Measurements from ENCODE around the gene CARD9. TPM values are rescaled to one million over a fixed set of nuclear protein-coding genes. Genes with fewer than 3 reads are reported as not detected.

The CARD9 gene
- total RNA-seq, 1 experiment from 2014 or later, result 5.6 TPM

DNA sequence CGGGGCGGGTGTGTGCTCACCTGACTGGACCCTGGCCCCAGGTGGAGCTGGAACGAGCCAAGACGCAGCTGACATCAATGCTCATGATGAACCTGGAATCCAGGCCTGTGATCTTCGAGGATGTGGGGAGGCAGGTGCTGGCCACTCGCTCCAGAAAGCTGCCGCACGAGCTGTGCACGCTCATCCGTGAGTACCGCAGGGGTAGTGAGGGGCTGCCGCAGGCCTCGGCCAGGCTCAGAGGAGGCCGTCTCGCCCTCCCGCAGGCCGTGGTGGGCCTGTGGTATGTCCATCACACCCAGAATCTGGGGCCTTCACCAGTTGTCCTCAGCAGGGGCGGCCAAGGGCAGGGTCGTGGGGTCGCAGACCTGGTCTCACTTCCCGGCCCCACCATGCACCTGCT, 48.3 kb upstream of the CARD9 start:
- Histone ChIP-seq H3K56ac (ENCODE audit: insufficient read length, low read depth, low read length) (no peak overlapping the region), H2BK12ac (ENCODE audit: insufficient read length, low read depth, low read length) (no peak overlapping the region), H4K91ac (ENCODE audit: insufficient read length, low read depth, low read length) (no peak overlapping the region), H3K79me1 (ENCODE audit: insufficient read depth, low read depth, low read length, poor library complexity, severe bottlenecking) (no peaks in the 10 kb centered on the region), H2BK15ac (ENCODE audit: low read depth, low read length) (no peak overlapping the region), H2BK5ac (ENCODE audit: insufficient read length, low read length) (no peak overlapping the region), H3K18ac (ENCODE audit: insufficient read length, low read depth, low read length) (no peak overlapping the region), H3K27ac (ENCODE audit: insufficient read length, low read depth, low read length) (no peak overlapping the region), H2AFZ (ENCODE audit: low read length) (no peak overlapping the region), H3K9ac (ENCODE audit: extremely low read depth, insufficient read length, low read length) (no peak overlapping the region), H3K4me2 (ENCODE audit: insufficient read depth, insufficient read length, low read length) (no peak overlapping the region), H3K23me2 (ENCODE audit: insufficient read length, low read depth, low read length, poor library complexity, severe bottlenecking) (no peaks in the 10 kb centered on the region), H3K14ac (ENCODE audit: insufficient read depth, low read length) (no peak overlapping the region), H4K5ac (ENCODE audit: insufficient read length, low read depth, low read length) (no peak overlapping the region), H4K8ac (replicated peaks; ENCODE audit: insufficient read length, low read depth, low read length) (no peak overlapping the region), H3T11ph (ENCODE audit: low read length) (no peak overlapping the region), H3K23ac (ENCODE audit: insufficient read length, low read depth, low read length) (no peak overlapping the region), H2AK5ac (ENCODE audit: insufficient read length, low read length) (no peak overlapping the region), H2BK20ac (ENCODE audit: low read depth, low read length, poor library complexity, severe bottlenecking) (no peak overlapping the region), H2BK120ac (ENCODE audit: low read depth, low read length, poor library complexity, severe bottlenecking) (no peak overlapping the region), H3K27me3 (ENCODE audit: insufficient read depth, low read length) (no peaks in the 10 kb centered on the region), H3K4me1 (ENCODE audit: insufficient read depth, low read length) (no peaks in the 10 kb centered on the region), H3K79me2 (ENCODE audit: insufficient read depth, low read length) (no peaks in the 10 kb centered on the region), H3K4ac (ENCODE audit: low read depth, low read length) (no peak overlapping the region), H3K9me3 (ENCODE audit: control insufficient read depth, low read depth, low read length) (no peaks in the 10 kb centered on the region), H4K20me1 (ENCODE audit: control insufficient read depth, insufficient read depth, insufficient read length) (no peaks in the 10 kb centered on the region)
- Mint-ChIP-seq H3K4me3 (no peak overlapping the region), H3K27me3 (ENCODE audit: low read depth) (no peaks in the 10 kb centered on the region), H3K27ac (no peak overlapping the region), H3K4me1 (no peaks in the 10 kb centered on the region), H3K9me3 (no peaks in the 10 kb centered on the region), H3K36me3 (ENCODE audit: insufficient read depth in 1 of 3, low read depth in 3 of 3) (peaks cover 23 to 88% (median 68%) of the 10 kb centered on the region in 3 experiments)
- no CpG with 5 or more reads among the region's 21 CpGs for WGBS (ENCODE audit: extremely low coverage, insufficient read length, low lambda C conversion rate)
- DNase-seq, result no peak
- TF ChIP-seq, protein P1, sequence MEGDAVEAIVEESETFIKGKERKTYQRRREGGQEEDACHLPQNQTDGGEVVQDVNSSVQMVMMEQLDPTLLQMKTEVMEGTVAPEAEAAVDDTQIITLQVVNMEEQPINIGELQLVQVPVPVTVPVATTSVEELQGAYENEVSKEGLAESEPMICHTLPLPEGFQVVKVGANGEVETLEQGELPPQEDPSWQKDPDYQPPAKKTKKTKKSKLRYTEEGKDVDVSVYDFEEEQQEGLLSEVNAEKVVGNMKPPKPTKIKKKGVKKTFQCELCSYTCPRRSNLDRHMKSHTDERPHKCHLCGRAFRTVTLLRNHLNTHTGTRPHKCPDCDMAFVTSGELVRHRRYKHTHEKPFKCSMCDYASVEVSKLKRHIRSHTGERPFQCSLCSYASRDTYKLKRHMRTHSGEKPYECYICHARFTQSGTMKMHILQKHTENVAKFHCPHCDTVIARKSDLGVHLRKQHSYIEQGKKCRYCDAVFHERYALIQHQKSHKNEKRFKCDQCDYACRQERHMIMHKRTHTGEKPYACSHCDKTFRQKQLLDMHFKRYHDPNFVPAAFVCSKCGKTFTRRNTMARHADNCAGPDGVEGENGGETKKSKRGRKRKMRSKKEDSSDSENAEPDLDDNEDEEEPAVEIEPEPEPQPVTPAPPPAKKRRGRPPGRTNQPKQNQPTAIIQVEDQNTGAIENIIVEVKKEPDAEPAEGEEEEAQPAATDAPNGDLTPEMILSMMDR (conservative IDR thresholded peaks at IDR 0.05), result no peak

All from H9 (cell line).